ENCODE results near the gene CNKSR1. TPM values are rescaled to one million over a fixed set of nuclear protein-coding genes. Genes with fewer than 3 reads are reported as not detected.

CNKSR1 gene
- total and polyA plus RNA-seq, 2 of the 4 experiments (the other 2 are of a cell fraction): 0.43 TPM; not detected in 1

- Histone ChIP-seq H4K91ac (ENCODE audit: insufficient read depth, low read depth, low read length) (no peak overlapping the region), H3K4me3 (ENCODE audit: insufficient read depth, low read depth, low read length) (no peak overlapping the region), H4K8ac (ENCODE audit: low read depth in 2 of 2, low read length in 2 of 2) (no peak overlapping the region), H3K9me3 (ENCODE audit: control insufficient read depth, insufficient read depth, low read length) (no peaks in the 10 kb centered on the region), H3K4ac (ENCODE audit: low read depth, low read length) (no peak overlapping the region), H2BK120ac (ENCODE audit: low read depth, low read length) (no peak overlapping the region), H4K20me1 (ENCODE audit: insufficient read depth, low read length) (no peaks in the 10 kb centered on the region), H3K79me1 (ENCODE audit: low read depth in 1 of 2, low read length in 2 of 2) (no peaks in the 10 kb centered on the region), H2BK20ac (ENCODE audit: low read depth, low read length) (no peak overlapping the region), H2BK15ac (ENCODE audit: low read depth, low read length) (no peak overlapping the region), H3K18ac (ENCODE audit: low read depth, low read length) (no peak overlapping the region), H2AK9ac (replicated peaks; ENCODE audit: low read depth, low read length, poor library complexity) (no peak overlapping the region), H3K4me2 (ENCODE audit: low read depth, low read length) (no peak overlapping the region), H2AFZ (replicated peaks; ENCODE audit: low read length, poor library complexity) (no peak overlapping the region), H3K4me1 (ENCODE audit: control insufficient read depth, insufficient read depth, low read length) (no peaks in the 10 kb centered on the region), H3K9ac (ENCODE audit: low read depth, low read length) (no peak overlapping the region), H2AK5ac (ENCODE audit: low read depth, low read length) (no peak overlapping the region), H3K56ac (ENCODE audit: extremely low read depth, insufficient read depth, low read length) (no peak overlapping the region), H3K23ac (ENCODE audit: low read depth, low read length) (no peak overlapping the region), H3K27me3 (ENCODE audit: control insufficient read depth, insufficient read depth, low read length) (peaks cover 45% of the 10 kb centered on the region), H3K27ac (ENCODE audit: insufficient read depth, low read length) (no peak overlapping the region), H3K9me1 (ENCODE audit: insufficient read depth, low read length) (no peaks in the 10 kb centered on the region), H3K14ac (replicated peaks; ENCODE audit: low read depth, low read length) (no peak overlapping the region), H4K5ac (ENCODE audit: low read depth, low read length) (no peak overlapping the region), H3K36me3 (ENCODE audit: control insufficient read depth, insufficient read depth, low read length) (no peaks in the 10 kb centered on the region), H2BK5ac (ENCODE audit: low read depth, low read length, poor library complexity, severe bottlenecking) (no peak overlapping the region)
- ChIA-PET POLR2A (ENCODE audit: unreplicated experiment) (no interaction called here), CTCF (no interaction called here)
- no peak for DNase-seq
- ATAC-seq (ENCODE audit: low read depth): no peak
- in situ Hi-C loops (cut with MboI; ENCODE audit: low sequenced_read_pairs) (no loop called here), dilution Hi-C loops (cut with HindIII; ENCODE audit: low sequenced_read_pairs, unreplicated experiment) (no loop called here), intact Hi-C loops (cut with micrococcal nuclease) (no loop called here)
- no TSS peak for BruUV-seq (replicated peaks)
- WGBS, 2 experiments (ENCODE audit: extremely low coverage in 2 of 2, insufficient read length in 1 of 2): no CpG with 5 or more reads among the region's 11 CpGs
- TF ChIP-seq RCOR1 (IDR thresholded peaks at IDR 0.05; ENCODE audit: insufficient replicate concordance, low read length) (no peak), MXI1 (IDR thresholded peaks at IDR 0.05; ENCODE audit: borderline replicate concordance, low read depth, low read length) (no peak), CEBPB (IDR thresholded peaks at IDR 0.05; ENCODE audit: low read depth, low read length) (no peak), FOS (IDR thresholded peaks at IDR 0.05; ENCODE audit: low read depth, low read length) (no peak), RAD21 (IDR thresholded peaks at IDR 0.05; ENCODE audit: low read length) (no peak), CTCF (conservative IDR thresholded peaks at IDR 0.05; ENCODE audit: low read depth, low read length) (no peak), RFX5 (IDR thresholded peaks at IDR 0.05; ENCODE audit: low read depth, low read length) (no peak), POLR2A (IDR thresholded peaks at IDR 0.05; ENCODE audit: low read depth, low read length) (no peak), CHD1 (IDR thresholded peaks at IDR 0.05; ENCODE audit: low read depth, low read length) (no peak), MAZ (IDR thresholded peaks at IDR 0.05; ENCODE audit: borderline replicate concordance, low read depth, low read length) (no peak), SMC3 (IDR thresholded peaks at IDR 0.05; ENCODE audit: low read depth, low read length) (no peak), USF2 (IDR thresholded peaks at IDR 0.05; ENCODE audit: low read depth, low read length) (no peak), NFE2L2 (IDR thresholded peaks at IDR 0.05; ENCODE audit: low read depth, low read length) (no peak), MAFK (IDR thresholded peaks at IDR 0.05; ENCODE audit: low read depth, low read length) (no peak), ELK1 (IDR thresholded peaks at IDR 0.05; ENCODE audit: borderline replicate concordance, low read depth, low read length) (no peak), BHLHE40 (IDR thresholded peaks at IDR 0.05; ENCODE audit: low read depth, low read length) (no peak)
These were observed 20.5 kb downstream of the CNKSR1 start for GRCh38 chr1:26197813-26198212.

All from IMR-90 (cell line).